Measurements from ENCODE around the gene ALDH1B1.

GRCh38 chr9:38394416-38394815 lies 1.9 kb downstream of the ALDH1B1 start:
- TF ChIP-seq, protein P1, sequence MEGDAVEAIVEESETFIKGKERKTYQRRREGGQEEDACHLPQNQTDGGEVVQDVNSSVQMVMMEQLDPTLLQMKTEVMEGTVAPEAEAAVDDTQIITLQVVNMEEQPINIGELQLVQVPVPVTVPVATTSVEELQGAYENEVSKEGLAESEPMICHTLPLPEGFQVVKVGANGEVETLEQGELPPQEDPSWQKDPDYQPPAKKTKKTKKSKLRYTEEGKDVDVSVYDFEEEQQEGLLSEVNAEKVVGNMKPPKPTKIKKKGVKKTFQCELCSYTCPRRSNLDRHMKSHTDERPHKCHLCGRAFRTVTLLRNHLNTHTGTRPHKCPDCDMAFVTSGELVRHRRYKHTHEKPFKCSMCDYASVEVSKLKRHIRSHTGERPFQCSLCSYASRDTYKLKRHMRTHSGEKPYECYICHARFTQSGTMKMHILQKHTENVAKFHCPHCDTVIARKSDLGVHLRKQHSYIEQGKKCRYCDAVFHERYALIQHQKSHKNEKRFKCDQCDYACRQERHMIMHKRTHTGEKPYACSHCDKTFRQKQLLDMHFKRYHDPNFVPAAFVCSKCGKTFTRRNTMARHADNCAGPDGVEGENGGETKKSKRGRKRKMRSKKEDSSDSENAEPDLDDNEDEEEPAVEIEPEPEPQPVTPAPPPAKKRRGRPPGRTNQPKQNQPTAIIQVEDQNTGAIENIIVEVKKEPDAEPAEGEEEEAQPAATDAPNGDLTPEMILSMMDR (IDR thresholded peaks at IDR 0.05; ENCODE audit: insufficient read depth, low read length, poor library complexity, severe bottlenecking) = no peak
- TF ChIP-seq EZH2phosphoT487 (conservative IDR thresholded peaks at IDR 0.05; ENCODE audit: low read length) = no peak

Measured in SU-DHL-6 (cell line).